ENCODE results near the gene ACR.

The ACR gene

GRCh38 chr22:50713008-50713385 is 25.0 kb upstream of the ACR start:
- TF ChIP-seq POLR2A (IDR thresholded peaks at IDR 0.05; ENCODE audit: extremely low read depth, insufficient read length) (no peak), MAX (IDR thresholded peaks at IDR 0.05; ENCODE audit: low read depth, low read length) (no peak), MYC (IDR thresholded peaks at IDR 0.05; ENCODE audit: low read depth, low read length) (no peak)
- TF ChIP-seq, protein P1, sequence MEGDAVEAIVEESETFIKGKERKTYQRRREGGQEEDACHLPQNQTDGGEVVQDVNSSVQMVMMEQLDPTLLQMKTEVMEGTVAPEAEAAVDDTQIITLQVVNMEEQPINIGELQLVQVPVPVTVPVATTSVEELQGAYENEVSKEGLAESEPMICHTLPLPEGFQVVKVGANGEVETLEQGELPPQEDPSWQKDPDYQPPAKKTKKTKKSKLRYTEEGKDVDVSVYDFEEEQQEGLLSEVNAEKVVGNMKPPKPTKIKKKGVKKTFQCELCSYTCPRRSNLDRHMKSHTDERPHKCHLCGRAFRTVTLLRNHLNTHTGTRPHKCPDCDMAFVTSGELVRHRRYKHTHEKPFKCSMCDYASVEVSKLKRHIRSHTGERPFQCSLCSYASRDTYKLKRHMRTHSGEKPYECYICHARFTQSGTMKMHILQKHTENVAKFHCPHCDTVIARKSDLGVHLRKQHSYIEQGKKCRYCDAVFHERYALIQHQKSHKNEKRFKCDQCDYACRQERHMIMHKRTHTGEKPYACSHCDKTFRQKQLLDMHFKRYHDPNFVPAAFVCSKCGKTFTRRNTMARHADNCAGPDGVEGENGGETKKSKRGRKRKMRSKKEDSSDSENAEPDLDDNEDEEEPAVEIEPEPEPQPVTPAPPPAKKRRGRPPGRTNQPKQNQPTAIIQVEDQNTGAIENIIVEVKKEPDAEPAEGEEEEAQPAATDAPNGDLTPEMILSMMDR (IDR thresholded peaks at IDR 0.05; ENCODE audit: low read depth, low read length) = no peak
- H3K4me3 ChIP-seq (ENCODE audit: low read depth, low read length) = no peak overlapping the region
- DNase-seq (ENCODE audit: low read depth) = no peak

DNA sequence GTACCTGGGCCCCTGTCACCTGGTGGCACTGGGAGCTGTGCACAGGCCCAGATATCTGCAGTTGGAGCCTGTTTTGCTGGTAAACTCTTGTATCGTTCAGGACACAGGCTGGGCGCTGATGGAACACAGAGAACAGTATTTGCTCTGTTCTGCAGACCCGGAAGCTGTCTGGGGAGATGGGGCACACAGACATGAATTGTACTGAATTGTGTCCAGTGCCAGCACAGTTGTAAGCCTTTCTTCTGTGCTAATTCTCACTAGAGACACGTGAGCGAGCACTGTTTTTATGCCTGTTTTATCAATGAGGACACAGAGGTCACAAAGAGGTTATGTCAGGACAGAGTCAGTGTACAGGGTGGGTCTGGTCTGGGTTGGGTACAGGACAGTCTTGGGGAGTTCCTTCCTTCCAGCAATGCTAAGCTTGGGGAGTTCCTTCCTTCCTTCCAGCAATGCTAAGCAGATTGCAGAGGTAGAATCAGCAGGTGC is 24.4 kb upstream of the ACR start:
- TF ChIP-seq, protein P1 (IDR thresholded peaks at IDR 0.05; ENCODE audit: low read depth, low read length) = no peak
- no peak overlapping the region for H3K4me3 ChIP-seq (ENCODE audit: low read depth, low read length)
- no peak for DNase-seq (ENCODE audit: low read depth)

DNA sequence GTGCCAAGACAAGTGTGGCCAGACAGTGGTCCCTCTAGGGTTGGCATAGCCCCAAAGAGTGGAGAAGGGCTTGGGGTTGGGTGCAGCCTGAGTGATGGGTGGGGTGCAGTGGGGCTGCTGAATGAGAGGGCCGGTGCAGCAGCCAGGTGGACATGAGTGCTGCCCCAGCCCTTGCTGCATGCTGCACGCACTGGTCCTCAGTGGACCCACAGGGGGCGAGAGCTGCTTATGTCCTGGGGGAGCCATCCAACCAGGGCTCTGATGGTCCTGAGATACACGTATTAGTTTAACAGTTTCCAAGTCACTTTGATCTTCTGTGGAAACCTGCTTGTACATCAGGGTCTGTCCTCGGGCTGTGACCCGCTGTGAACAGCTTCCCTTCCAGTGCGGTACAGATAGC is 23.9 kb upstream of the ACR start:
- DNase-seq (ENCODE audit: low read depth) = no peak
- TF ChIP-seq MAX (IDR thresholded peaks at IDR 0.05; ENCODE audit: low read depth, low read length) = no peak
- TF ChIP-seq MYC (IDR thresholded peaks at IDR 0.05; ENCODE audit: low read depth, low read length) = no peak
- TF ChIP-seq, protein P1 (IDR thresholded peaks at IDR 0.05; ENCODE audit: low read depth, low read length) = no peak
- H3K4me3 ChIP-seq (ENCODE audit: low read depth, low read length) = no peak overlapping the region

- H3K4me3 ChIP-seq (ENCODE audit: low read depth, low read length) = no peak overlapping the region
- TF ChIP-seq MAX (IDR thresholded peaks at IDR 0.05; ENCODE audit: low read depth, low read length) (no peak), MYC (IDR thresholded peaks at IDR 0.05; ENCODE audit: low read depth, low read length) (no peak), POLR2A (IDR thresholded peaks at IDR 0.05; ENCODE audit: extremely low read depth, insufficient read length) (no peak)
- TF ChIP-seq, protein P1 (IDR thresholded peaks at IDR 0.05; ENCODE audit: low read depth, low read length) = no peak
- no peak for DNase-seq (ENCODE audit: low read depth)
Measured at GRCh38 chr22:50714631-50715179, 23.3 kb upstream of the ACR start.

GRCh38 chr22:50715250-50715649 is 22.8 kb upstream of the ACR start:
- H3K4me3 ChIP-seq (ENCODE audit: low read depth, low read length) = no peak overlapping the region
- DNase-seq (ENCODE audit: low read depth) = no peak
- TF ChIP-seq, protein P1 (IDR thresholded peaks at IDR 0.05; ENCODE audit: low read depth, low read length) = no peak
- TF ChIP-seq MYC (IDR thresholded peaks at IDR 0.05; ENCODE audit: low read depth, low read length) = no peak
- no peak for TF ChIP-seq MAX (IDR thresholded peaks at IDR 0.05; ENCODE audit: low read depth, low read length)
- TF ChIP-seq POLR2A (IDR thresholded peaks at IDR 0.05; ENCODE audit: extremely low read depth, insufficient read length) = no peak

GRCh38 chr22:50715776-50716175 is 22.2 kb upstream of the ACR start:
- TF ChIP-seq MAX (IDR thresholded peaks at IDR 0.05; ENCODE audit: low read depth, low read length) (no peak), POLR2A (IDR thresholded peaks at IDR 0.05; ENCODE audit: extremely low read depth, insufficient read length) (no peak), MYC (IDR thresholded peaks at IDR 0.05; ENCODE audit: low read depth, low read length) (no peak)
- TF ChIP-seq, protein P1 (IDR thresholded peaks at IDR 0.05; ENCODE audit: low read depth, low read length) = no peak
- DNase-seq (ENCODE audit: low read depth) = no peak
- no peak overlapping the region for H3K4me3 ChIP-seq (ENCODE audit: low read depth, low read length)

All from NB4 (cell line).